ENCODE measurements around the gene PIGO. TPM values are rescaled to one million over a fixed set of nuclear protein-coding genes. Genes with fewer than 3 reads are reported as not detected.

Gene PIGO
- polyA plus RNA-seq, 4 donors, result 10.8 to 29.9 (median 18.6) TPM

Other genes starting within 250 kb of the PIGO start
- under 1 TPM in 2 of 4 donors, not detected in 2; 0.15 to 0.39 TPM for gene PHF24, start 138.3 kb downstream of the PIGO start, polyA plus RNA-seq
- 1 to 10 TPM; 2.2 to 6.8 (median 4.1) TPM for gene DNAJB5, start 106.8 kb downstream of the PIGO start, polyA plus RNA-seq
- gene VCP, start 24.0 kb downstream of the PIGO start, polyA plus RNA-seq, result 100 to 1,000 TPM in 2 of 4 donors, 10 to 100 TPM in 2; 54.0 to 167 (median 87.1) TPM
- 10 to 100 TPM in 3 of 4 donors, 1 to 10 TPM in 1; 10.0 to 22.9 (median 16.7) TPM for gene FANCG, start 16.6 kb downstream of the PIGO start, polyA plus RNA-seq
- 100 to 1,000 TPM; 123 to 160 (median 129) TPM for gene STOML2, start 6.5 kb upstream of the PIGO start, polyA plus RNA-seq
- gene ATOSB, start 19.3 kb upstream of the PIGO start, polyA plus RNA-seq, result 10 to 100 TPM in 3 of 4 donors, 1 to 10 TPM in 1; 9.6 to 20.1 (median 14.5) TPM
- 10 to 100 TPM; 11.3 to 23.6 (median 14.4) TPM for gene UNC13B, start 65.4 kb upstream of the PIGO start, polyA plus RNA-seq